HCT116 (cell line): ENCODE data around the gene TNIK. TPM values are rescaled to one million over a fixed set of nuclear protein-coding genes. Genes with fewer than 3 reads are reported as not detected.

Experiments used
- ATAC-seq: fragments of 200-7000 bp; cut with Tn5 transposase; 2 replicates; pipeline ENCODE4 v1.9.1; 2020; ENCODE audit warnings: mild to moderate bottlenecking, moderate library complexity
- BruUV-seq: library from RNA; stranded (reverse); fragments of 400-500 nt; replicated peaks from 2 replicates; lab custom pipeline; 2021; lab: Mats Ljungman, UMichigan
- CTCF ChIA-PET: fragments of 300-600 bp; sonication (Branson Sonifier 250); formaldehyde crosslinking; loops from one replicate; lab custom pipeline; 2021; ENCODE audit warnings: antibody characterized with exemption; lab: Charles Lee
- POLR2A ChIA-PET: fragments of 300-600, 350-600 bp; sonication (Branson Sonifier 250); formaldehyde crosslinking; loops from one replicate; lab custom pipeline; 2021; ENCODE audit warnings: antibody characterized with exemption; lab: Charles Lee
- RAD21 ChIA-PET, 2 experiments: fragments of 300-600 bp; sonication (Branson Sonifier 250); formaldehyde crosslinking; loops; one replicate each; lab custom pipeline; 2023; ENCODE audit warnings: low total read pairs in 2 of 2; ENCODE audit not compliant: uncharacterized antibody in 2 of 2, unreplicated experiment in 2 of 2, low non-redundant PET in 1 of 2; lab: Charles Lee
- DNase-seq: peaks from one replicate; pipeline ENCODE4 v3.0.0-alpha.2; 2010; ENCODE audit warnings: low read depth, low spot score
- H2AFZ ChIP-seq: fragments of 200-600 bp; shearing (Covaris generic), sonication (generic); 2 replicates; pipeline ENCODE4 v1.6.1; 2017; ENCODE audit warnings: low read depth, mixed run types, mixed read lengths, antibody characterized with exemption, low read length; ENCODE audit not compliant: poor library complexity, severe bottlenecking
- H3K27ac ChIP-seq: 2 replicates; pipeline ENCODE4 v1.5.1; 2012; ENCODE audit warnings: low read depth, low read length
- H3K27me3 ChIP-seq: fragments of 200-600 bp; sonication (generic); 2 replicates; pipeline ENCODE4 v1.6.1; 2016; ENCODE audit warnings: mixed run types, low read length, mixed read lengths; ENCODE audit not compliant: insufficient read depth
- H3K36me3 ChIP-seq, 2 experiments: fragments of 200-500 bp in 1 of 2; fragments of 200-600 bp in 1 of 2; sonication (Bioruptor generic) in 1 of 2; sonication (generic) in 1 of 2; 2 replicates each; pipeline versions ENCODE4 v1.5.1 to v1.6.1; 2014 to 2016; ENCODE audit warnings: low read length in 2 of 2, inconsistent platforms in 1 of 2, mixed read lengths in 1 of 2, mixed run types in 1 of 2; ENCODE audit not compliant: insufficient read depth in 2 of 2, control insufficient read depth in 1 of 2
- H3K4me1 ChIP-seq, 2 experiments: fragments of 200-600 bp in 1 of 2; sonication (generic) in 1 of 2; 2 replicates each; pipeline versions ENCODE4 v1.5.1 to v1.6.1; 2012 to 2017; ENCODE audit warnings: low read length in 2 of 2, inconsistent platforms in 1 of 2, mild to moderate bottlenecking in 1 of 2, mixed read lengths in 1 of 2, mixed run types in 1 of 2, moderate library complexity in 1 of 2; ENCODE audit not compliant: insufficient read depth in 2 of 2, control insufficient read depth in 1 of 2
- H3K4me2 ChIP-seq: fragments of 200-600 bp; sonication (generic); 2 replicates; pipeline ENCODE4 v1.6.1; 2017; ENCODE audit warnings: mixed run types, low read length, mixed read lengths
- H3K4me3 ChIP-seq, 2 experiments: fragments of 200-600 bp in 1 of 2; sonication (generic) in 1 of 2; replicated peaks in 1 of 2; 2 replicates each; pipeline ENCODE4 v1.5.1; 2011 to 2016; ENCODE audit warnings: low read length in 2 of 2, control low read depth in 1 of 2, low read depth in 1 of 2, mild to moderate bottlenecking in 1 of 2, mixed read lengths in 1 of 2, mixed run types in 1 of 2
- H3K79me2 ChIP-seq: fragments of 200-600 bp; sonication (generic); 2 replicates; pipeline ENCODE4 v1.6.1; 2017; ENCODE audit warnings: mild to moderate bottlenecking, mixed run types, low read length, moderate library complexity, mixed read lengths; ENCODE audit not compliant: insufficient read depth
- H3K9ac ChIP-seq: fragments of 200-600 bp; sonication (generic); 2 replicates; pipeline ENCODE4 v1.6.1; 2016; ENCODE audit warnings: low read length, mixed read lengths
- H3K9me2 ChIP-seq: fragments of 200-600 bp; sonication (generic), shearing (Covaris generic); 2 replicates; pipeline ENCODE4 v1.6.1; 2017; ENCODE audit warnings: mixed run types, mild to moderate bottlenecking, moderate library complexity; ENCODE audit not compliant: insufficient read depth
- H3K9me3 ChIP-seq, 2 experiments: fragments of 200-500 bp in 1 of 2; fragments of 200-600 bp in 1 of 2; sonication (Bioruptor generic) in 1 of 2; sonication (generic) in 1 of 2; 2 replicates each; pipeline ENCODE4 v1.6.1; 2014 to 2017; ENCODE audit warnings: low read length in 2 of 2, mixed read lengths in 2 of 2, inconsistent platforms in 1 of 2, low read depth in 1 of 2, mild to moderate bottlenecking in 1 of 2, mixed run types in 1 of 2, moderate library complexity in 1 of 2; ENCODE audit not compliant: control insufficient read depth in 1 of 2, insufficient read depth in 1 of 2
- H4K20me1 ChIP-seq: fragments of 200-600 bp; sonication (generic), shearing (Covaris generic); 2 replicates; pipeline ENCODE4 v1.6.1; 2017; ENCODE audit warnings: mixed run types, mild to moderate bottlenecking, moderate library complexity; ENCODE audit not compliant: insufficient read depth
- CEBPB ChIP-seq: IDR thresholded peaks from 2 replicates; pipeline ENCODE4 v1.6.1; 2012; ENCODE audit warnings: low read depth
- ELF1 ChIP-seq: IDR thresholded peaks from 2 replicates; pipeline ENCODE4 v1.6.1; 2012; ENCODE audit warnings: low read depth, borderline replicate concordance
- EZH2 ChIP-seq: fragments of 200-600 bp; sonication (generic); IDR thresholded peaks from 2 replicates; pipeline ENCODE4 v1.6.1; 2017; ENCODE audit warnings: antibody characterized with exemption, mixed run types
- EZH2phosphoT487 ChIP-seq: fragments of 200-600 bp; IDR thresholded peaks from 2 replicates; pipeline ENCODE4 v1.6.1; 2018; ENCODE audit warnings: antibody characterized with exemption, borderline replicate concordance
- MAX ChIP-seq: IDR thresholded peaks from 2 replicates; pipeline ENCODE4 v1.6.1; 2012
- POLR2A ChIP-seq: IDR thresholded peaks from 2 replicates; pipeline ENCODE4 v1.7.0; 2011; ENCODE audit warnings: borderline replicate concordance; ENCODE audit not compliant: insufficient read depth, insufficient read length; ENCODE audit errors: extremely low read depth
- TCF7L2 ChIP-seq: IDR thresholded peaks from 2 replicates; pipeline ENCODE4 v1.7.0; 2011; ENCODE audit warnings: borderline replicate concordance, inconsistent platforms; ENCODE audit not compliant: insufficient read depth, insufficient read length; ENCODE audit errors: extremely low read depth
- ZNF274 ChIP-seq: fragments of 200-500 bp; sonication (Bioruptor generic); IDR thresholded peaks from 2 replicates; pipeline ENCODE4 v1.6.1; 2014; ENCODE audit warnings: mild to moderate bottlenecking, low read depth, low read length, inconsistent platforms
- intact Hi-C: fragments of 100-400 bp; cut with micrococcal nuclease; formaldehyde crosslinking; loops from 2 replicates; pipeline ENCODE4 v1.10.0; 2022
- total RNA-seq: library from RNA; stranded (reverse); gene quantifications from one replicate; pipeline ENCODE4 v1.2.1, GENCODE V29; 2021; ENCODE audit not compliant: unreplicated experiment

TNIK gene
- total RNA-seq, 1 experiment from 2014 or later = 24.1 TPM

DNA sequence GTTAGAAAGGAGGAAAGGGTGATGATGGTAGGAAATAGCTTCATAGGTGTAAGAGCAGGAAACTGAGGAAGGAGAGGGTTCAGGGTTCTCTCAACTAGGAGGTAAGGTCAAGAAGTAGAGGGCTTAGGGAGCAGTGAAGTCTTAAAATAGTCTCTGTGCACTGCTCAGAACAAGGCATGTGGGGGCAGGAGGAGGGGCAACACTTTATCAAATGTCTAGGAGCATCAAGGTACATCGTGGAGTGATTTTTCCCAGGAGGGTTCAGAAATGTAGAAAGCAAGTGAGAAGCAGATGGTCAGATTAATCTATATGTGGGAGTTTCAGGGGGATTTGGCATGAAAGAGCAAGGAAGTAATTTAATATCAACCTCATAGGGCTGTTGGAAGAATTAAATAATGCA is 58.8 kb downstream of the TNIK start:
- no TSS peak for BruUV-seq
- H3K79me2 ChIP-seq = no peaks in the 10 kb centered on the region
- no peak overlapping the region for H3K27ac ChIP-seq
- H3K9me2 ChIP-seq = no peaks in the 10 kb centered on the region
- H3K4me3 ChIP-seq = no peak overlapping the region
- POLR2A ChIA-PET = no interaction called here
- ATAC-seq (no peak), DNase-seq (no peak)
- no peak overlapping the region for H3K4me2 ChIP-seq
- no peak overlapping the region for H2AFZ ChIP-seq
- H3K9me3 ChIP-seq = no peaks in the 10 kb centered on the region
- CTCF ChIA-PET = no interaction called here
- H3K4me1 ChIP-seq = peaks cover 0 to under 1% of the 10 kb centered on the region in 2 experiments; a peak in 1 of 4 replicates
- no peak for TF ChIP-seq MAX
- no peak for TF ChIP-seq POLR2A
- no peak for TF ChIP-seq ELF1
- TF ChIP-seq ZNF274 = no peak
- no peak for TF ChIP-seq CEBPB
- TF ChIP-seq TCF7L2 = no peak
- no peak for TF ChIP-seq EZH2
- H3K9ac ChIP-seq = no peak overlapping the region
- no peaks in the 10 kb centered on the region for H4K20me1 ChIP-seq
- H3K36me3 ChIP-seq = no peaks in the 10 kb centered on the region
- no peaks in the 10 kb centered on the region for H3K27me3 ChIP-seq
- RAD21 ChIA-PET = no interaction called here
- intact Hi-C loops = no loop called here

DNA sequence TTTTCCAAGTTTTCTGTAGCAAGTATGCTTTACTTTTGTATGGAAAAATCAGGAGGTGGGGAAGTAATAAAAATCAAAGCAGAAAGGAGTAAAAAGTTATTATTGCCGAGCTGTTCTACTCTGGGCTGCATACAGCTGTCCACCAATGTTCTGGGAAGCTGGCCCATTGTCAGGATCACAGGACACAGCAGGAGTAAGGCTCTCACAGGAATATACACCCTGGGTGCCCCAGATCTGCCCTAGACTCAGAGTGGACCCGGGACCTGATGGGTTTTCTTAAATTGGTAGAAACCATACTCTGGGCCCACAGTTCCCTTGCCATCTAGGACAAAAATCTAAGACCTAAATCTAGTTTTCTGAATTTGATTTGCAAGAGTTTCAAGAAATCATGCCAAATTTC is 60.4 kb downstream of the TNIK start:
- no peaks in the 10 kb centered on the region for H3K36me3 ChIP-seq
- no TSS peak for BruUV-seq
- no peaks in the 10 kb centered on the region for H3K9me2 ChIP-seq
- H3K4me3 ChIP-seq = no peak overlapping the region
- ChIA-PET RAD21 (no interaction called here), CTCF (no interaction called here), POLR2A (no interaction called here)
- DNase-seq = no peak
- H3K27me3 ChIP-seq = no peaks in the 10 kb centered on the region
- no peaks in the 10 kb centered on the region for H3K9me3 ChIP-seq
- no peaks in the 10 kb centered on the region for H3K79me2 ChIP-seq
- no peak for TF ChIP-seq EZH2phosphoT487
- H3K4me1 ChIP-seq = peaks cover 0 to 7% of the 10 kb centered on the region in 2 experiments; a peak in 1 of 4 replicates
- no peak for ATAC-seq
- H3K4me2 ChIP-seq = no peak overlapping the region
- no peak overlapping the region for H2AFZ ChIP-seq
- intact Hi-C loops = no loop called here
- H4K20me1 ChIP-seq = no peaks in the 10 kb centered on the region
- H3K9ac ChIP-seq = no peak overlapping the region
- H3K27ac ChIP-seq = no peak overlapping the region
